Germinal center (tissue), 1 donor: ENCODE results near the gene DNM3.
A peak's percentile ranks its signal among the peaks of the same experiment; 100 is the strongest.

Experiments
- DNase-seq: peaks from one replicate; pipeline ENCODE4 v3.0.0; 2012; ENCODE audit warnings: mixed read lengths, low spot score

The DNM3 gene

DNA sequence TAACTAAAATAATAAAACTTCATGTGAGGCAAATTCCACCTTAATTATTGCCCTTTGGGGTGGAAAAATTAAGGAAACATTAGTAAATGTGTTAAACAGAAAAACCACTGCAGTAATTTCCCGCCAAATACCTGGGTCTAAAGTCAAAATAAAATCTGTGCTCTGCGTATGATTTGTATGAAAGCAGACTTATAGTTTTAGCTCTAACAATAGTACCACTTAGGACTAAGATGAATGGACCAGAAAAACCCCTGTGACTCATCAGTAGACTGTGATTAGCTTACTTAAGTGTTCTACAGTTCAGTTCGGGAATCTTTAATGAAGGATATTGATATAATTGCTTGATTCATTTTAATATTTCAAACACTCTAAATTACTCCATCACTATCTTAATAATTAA lies 555.9 kb downstream of the DNM3 start:
- no peak for DNase-seq

DNA sequence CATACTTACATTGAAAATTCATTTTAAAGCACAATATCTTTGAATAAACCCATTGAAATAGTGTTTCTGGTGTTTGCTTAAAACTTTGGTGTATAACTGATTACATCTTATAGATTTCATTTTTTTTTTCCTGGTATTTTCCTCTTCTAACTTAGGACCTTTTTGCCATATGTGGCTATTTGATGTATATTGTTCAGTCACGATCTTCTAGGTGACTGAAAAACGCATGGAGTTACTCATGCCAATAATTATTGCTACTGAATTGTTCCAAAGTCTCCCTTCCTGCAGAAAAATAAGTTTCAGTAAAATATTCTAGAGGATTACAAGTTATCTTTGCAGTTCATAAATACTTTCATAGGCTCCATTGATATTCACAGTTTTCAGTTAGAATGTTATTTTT lies 556.3 kb downstream of the DNM3 start:
- no peak for DNase-seq

DNA sequence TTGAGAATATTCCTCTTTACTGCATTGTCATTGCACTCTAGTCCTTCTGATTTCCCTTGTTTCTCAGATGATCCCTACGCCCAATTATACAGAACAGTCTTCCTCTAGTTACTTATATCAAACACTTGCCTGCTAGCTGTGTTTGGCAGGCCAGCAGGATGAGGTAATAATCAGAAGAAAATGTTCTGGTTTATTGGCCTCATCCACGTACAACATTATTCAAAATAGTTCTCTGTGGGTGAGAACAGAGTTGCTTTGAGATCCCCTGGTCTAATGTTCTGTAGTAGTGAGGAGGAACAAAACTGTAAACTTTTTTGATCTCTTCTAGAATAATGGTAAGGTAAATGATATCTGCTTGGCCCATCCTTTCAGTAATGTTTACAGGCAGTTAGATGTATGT lies 556.9 kb downstream of the DNM3 start:
- DNase-seq, result peak; percentile 13

DNA sequence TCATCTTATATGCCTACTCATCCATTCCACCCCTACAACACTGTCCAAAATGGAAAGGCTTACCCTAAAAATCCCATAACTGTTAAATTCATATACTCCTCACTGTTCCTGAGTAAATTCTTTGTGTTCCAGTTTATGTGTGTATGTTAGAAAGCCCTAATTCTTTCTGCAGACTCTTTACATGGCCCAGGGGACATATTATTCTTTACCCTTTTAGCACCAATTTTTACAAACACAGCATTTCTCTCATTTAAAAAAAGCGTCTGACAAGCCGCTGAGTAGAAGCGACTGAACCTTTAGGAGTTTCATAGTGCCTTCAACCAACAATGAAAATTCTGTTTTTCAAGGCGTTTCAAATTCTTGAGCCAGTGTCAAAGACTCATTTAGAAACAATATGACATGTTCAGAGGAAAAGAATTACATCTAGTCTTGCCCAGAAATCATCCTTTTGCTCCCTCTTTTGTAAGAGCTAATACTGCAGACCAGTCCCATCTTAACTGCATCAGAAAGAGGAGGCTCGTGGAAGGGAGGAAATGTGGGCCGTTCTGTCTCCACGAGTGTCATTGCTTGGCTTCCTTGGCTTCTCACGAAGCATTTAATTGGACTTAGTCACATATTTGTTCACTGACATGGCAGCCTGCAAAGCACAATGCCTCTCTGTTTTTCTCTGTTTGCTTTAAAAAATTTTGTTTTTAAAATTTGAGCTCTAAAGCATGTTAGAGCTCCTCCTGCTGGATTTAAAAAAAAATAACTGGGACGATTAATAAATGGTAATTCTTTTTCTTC lies 557.9 kb downstream of the DNM3 start:
- DNase-seq, result peak; percentile 26

DNA sequence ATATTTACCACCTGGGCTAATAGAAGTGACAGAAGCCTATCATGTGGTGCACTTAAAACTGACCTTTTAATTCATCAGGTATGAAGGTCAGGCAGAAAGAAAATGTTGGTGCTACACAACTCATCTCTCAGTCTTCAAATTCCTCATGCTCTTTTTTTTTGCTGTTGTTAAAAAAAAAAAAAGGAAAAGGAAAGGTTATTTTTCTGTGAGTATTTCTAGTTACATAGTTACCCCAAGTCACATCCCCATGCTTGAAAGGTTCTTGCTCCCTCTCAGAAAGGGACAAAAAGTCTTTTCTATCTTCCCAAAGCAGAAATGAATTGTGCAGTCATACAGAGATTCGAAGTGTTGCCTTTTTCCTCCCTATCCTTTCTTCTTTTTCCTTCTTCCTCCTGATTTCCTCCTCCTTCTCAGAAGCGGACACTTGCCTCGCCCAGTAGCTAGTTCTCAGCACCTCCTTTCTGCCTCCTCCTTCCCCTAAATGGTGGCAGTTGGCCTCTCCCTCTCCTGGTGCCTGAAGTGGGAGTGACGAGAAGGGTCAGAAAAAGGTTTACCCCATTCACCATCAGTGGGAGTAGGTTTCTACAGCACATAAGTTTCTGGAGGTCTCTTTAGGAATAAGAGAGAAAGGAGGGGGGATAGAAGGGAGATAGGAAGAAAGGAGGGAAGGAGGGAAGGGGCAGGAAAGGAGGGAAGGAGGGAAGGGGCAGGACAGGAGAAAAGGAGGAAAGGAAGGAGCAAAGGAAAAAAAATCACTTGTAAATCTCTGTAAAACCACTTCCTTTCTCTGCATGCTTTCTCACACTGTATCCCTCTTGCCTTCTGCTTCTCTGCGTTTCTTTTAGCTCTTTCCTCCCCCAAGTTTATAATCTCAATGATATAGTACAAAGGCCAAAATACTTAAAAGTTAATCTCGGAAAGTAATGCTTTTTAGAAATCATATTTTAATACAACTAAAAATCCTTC lies 558.7 kb downstream of the DNM3 start:
- no peak for DNase-seq

DNA sequence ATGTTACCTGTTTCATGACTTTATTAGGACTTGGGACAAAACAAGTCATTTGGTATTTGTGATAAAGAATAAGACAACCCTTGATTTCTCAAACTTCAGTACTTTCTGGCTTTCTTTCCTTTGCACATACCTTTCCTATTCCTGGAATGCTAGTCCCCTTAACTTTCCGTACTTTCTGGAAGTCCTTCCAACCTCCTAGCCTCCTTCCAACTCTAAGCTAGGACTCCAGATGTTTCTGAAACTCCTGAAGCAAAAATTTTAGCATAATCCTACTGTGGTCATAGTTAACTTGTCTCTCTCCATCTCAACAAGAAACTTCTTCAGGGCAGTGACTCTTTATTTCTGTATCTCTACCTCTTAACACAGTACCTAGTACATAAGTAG lies 559.4 kb downstream of the DNM3 start:
- no peak for DNase-seq

DNA sequence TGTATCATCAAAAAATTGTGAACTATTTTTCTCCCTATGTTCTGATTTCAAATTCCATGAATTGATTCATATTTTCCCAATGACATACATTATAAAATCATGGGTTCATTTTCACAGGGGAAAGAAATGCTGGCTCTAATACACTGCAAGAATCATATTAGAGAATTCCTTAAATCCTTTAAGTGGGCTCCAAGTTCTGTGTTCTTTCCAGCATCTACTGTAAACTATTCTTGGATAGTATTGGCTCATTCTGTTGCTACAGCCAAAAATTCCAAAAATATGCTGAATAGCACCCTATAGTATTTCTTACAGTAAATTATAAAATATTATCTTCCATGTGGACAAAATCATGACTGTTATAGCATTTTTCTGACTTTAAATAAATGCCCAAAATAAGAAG lies 560.2 kb downstream of the DNM3 start:
- no peak for DNase-seq

DNA sequence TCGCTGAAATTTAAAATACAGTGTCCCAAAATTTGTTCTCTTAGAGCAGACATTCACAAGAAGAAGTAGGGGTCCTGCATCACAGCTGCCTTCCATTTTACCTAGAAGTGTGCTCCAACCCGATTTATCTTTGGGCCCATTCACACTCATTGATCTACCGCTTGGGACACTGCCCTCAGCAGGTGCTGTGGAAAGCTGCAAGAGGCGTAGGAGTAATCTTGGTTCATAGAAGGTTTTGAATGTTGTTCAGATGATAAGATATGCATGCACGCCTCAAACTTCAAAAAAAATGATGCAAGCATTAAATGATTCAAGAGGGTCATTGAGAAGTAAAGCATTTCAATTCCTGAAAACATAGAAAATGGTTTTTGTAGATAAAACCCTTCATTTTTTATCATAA lies 560.6 kb downstream of the DNM3 start:
- DNase-seq, result no peak

DNA sequence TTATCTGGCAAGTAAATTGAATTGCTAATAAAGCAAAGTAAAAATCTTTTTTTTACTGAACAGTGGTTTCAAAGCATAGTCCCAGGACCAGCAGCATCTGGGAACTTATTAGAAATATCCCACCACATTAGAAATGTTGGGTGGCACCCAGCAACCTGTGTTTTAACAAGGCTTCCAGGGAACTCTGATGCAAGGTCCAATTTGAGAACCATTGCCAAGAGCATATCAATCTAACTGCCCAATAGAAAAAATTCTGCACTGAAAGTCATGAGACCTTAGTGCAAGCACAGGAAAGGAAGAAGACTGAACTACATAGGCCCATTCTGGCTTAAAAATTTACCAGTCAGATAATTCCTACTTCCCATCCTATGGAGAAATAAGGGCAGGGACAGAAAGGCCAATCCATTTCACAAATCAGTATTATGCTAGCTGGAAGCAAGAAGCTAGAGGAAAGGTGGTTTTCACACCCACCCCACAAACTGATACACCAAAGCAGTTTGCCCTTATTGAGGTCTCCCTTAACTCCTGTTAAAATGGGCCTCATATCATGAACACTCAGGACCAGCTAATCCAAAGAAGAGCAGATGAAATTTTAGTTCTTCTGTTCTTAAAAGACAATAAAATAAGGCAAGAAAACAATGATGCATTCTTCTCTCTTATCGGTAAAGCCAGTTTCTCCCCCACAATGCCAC lies 561.7 kb downstream of the DNM3 start:
- no peak for DNase-seq

DNA sequence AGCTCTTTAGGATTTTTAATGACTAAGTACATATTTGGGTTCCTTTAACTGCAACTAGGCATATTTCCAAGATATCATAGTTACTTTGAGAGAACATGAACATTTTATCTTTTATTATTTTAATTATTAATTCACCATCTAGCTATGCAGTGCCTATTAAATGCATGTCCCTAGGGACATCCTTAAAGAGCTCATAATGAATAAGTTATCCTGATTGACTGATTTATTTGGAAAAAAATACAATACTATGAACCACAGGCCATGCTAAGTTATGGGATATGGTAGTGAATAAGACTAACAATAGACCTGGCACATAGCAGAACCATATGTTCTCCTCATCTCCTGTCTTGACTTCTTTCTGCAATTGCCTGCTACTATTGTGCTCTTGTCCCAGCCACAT lies 562.8 kb downstream of the DNM3 start:
- no peak for DNase-seq

DNA sequence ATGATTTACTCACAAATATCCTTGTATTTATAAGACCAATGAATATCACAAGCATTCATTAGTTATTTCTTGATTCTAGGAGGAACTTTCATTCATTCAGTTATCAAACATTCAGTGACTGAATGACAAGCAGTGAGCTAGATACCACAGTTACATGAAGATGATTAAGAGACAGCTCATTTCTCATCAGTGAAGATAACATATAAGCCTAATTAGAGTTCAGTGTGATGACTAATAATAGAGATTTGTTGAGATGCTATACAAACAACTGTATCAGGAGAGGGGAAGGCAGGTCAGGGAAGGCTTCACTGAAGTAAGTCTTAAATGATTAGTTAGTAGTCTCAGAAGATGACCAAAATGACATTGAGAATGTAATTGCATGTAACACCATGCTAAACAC lies 564.6 kb downstream of the DNM3 start:
- DNase-seq, result no peak

DNA sequence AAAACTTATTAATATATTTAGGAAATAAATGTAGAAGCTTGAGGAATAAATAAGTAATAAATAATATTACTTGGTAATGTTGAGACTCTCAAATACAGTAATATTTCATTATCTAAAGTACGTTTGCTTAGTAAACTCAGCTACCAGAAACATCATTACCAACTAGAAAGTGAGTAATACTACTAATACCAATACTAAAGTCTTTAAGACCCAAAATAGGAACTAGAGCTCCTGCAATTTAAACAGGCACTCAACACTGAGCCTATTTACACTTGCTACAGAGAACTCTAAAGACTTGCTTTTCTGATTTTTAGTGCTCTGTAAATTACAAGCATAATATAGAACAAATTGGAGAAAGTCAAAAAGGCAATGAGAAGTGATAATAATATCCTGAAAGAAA lies 565.7 kb downstream of the DNM3 start:
- no peak for DNase-seq

DNA sequence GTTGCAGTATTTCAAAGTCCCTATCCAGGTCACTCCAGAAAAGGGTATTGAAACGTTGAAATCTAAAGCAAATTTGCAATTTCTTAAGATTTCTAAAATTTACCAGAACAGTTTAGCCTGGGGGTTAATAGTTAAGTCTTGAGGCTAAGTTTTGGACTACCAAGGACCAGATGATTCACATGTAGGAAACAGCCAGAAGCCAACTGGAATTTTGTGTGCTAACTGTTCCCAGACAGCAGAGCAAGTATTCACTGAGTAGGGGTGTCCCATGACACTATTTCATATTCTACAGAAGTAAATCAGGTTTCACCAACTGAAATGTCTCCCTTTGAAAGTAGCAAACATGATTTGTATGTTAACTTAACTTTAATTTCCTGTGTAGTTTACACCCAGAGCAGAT lies 567.7 kb downstream of the DNM3 start:
- no peak for DNase-seq

DNA sequence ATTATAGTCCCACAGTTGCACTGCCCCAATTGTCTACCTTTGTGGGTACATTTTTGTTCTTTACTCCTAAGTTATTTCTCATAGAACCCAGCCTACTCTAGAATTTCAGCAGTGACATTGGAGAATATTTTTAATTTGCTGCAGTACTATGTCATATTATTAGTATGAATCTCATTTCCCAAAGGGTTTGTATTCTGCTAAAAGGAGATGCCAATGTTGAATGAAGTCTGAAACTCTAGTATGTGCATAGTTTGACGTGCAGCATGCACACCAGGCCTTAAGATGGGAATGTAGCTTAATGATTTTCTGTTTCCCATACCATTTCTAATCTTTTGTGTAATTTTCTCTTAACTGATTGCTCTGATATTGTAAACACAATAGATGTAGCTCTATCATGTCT lies 568.7 kb downstream of the DNM3 start:
- no peak for DNase-seq

DNA sequence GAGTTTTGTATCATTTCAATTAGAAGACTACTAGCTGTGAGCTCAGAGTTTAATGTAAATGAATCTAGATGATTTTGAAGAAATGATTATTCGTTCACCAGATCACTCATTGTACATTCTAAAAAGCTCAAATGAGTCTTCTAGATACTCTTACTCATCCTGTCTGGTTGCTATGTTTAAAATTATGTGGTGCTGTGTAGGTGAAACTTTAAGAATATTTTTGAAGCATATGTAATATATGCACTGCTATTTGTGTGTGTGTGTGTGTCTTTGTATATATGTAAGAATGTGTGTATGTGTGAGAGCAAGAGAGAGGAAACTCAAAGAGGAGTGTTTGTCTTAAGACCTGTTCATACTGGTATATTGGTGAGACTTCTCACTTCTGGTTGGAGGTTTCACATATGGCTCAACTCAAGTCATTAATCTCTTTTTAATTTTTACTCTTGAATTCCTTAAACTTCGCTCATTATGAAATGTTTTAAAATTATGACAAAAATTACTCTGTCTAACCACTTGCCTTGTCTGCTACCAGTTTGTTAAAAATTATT lies 570.6 kb downstream of the DNM3 start:
- no peak for DNase-seq

DNA sequence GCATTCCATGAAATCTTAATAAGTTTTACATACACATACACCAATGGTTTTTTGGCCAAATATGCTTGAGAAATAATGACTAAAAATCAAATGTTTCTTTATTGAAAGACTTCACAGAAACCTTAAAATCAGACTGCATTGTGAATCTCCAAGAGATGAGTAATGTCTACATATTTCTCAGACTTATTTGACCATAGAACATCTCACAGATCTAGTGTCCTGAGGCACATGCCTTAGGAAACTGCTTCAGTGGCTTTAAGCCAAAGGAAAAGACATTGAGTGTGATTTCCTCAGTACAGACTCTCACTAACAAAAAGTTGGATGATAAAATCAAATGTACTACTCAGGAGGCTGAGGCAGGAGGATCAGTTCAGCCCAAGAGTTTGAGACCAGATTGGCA lies 573.0 kb downstream of the DNM3 start:
- DNase-seq, result no peak

DNA sequence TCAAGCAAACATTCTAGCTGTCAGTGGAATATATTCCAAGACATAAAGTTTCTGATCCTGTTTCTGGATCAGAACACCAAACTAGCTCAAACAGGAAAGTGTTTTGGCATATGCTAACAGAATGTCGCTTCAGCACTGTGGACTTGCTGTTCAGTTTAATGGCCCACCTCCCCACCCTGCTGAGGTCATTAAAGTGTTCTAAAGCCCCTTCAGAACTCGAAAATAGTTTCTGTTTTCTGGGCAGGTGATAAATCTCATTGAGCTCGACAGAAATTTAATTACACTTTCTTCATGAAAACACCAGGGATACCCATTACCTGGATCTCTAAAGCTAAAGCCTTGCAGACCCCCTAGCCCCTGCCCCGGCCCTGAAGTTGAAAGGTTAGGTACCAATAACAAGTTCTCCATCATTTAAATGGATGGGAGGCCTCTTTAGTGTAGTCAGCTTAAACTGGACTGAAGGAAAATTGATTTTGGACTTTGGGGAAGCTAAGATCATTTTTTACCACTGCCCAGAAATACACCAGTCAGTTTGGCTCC lies 575.3 kb downstream of the DNM3 start:
- DNase-seq, result no peak

DNA sequence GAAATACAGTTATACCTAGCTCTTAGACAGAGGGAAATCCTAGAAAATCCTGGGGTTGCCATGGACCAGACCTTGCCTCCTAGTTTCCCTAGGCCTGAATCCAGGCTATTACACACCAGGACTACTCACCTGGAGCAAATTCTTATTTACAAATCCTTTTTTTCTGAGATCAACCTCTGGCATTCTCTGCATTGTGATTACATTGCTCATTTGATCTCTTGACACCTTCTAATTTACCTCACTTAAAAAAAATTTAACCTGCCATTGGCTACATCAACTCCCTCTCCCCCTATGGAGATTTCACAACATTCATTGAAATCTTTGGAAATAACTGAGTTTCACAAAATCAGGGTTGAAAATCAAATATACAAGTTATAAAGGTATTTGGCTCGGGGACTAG lies 576.3 kb downstream of the DNM3 start:
- no peak for DNase-seq

DNA sequence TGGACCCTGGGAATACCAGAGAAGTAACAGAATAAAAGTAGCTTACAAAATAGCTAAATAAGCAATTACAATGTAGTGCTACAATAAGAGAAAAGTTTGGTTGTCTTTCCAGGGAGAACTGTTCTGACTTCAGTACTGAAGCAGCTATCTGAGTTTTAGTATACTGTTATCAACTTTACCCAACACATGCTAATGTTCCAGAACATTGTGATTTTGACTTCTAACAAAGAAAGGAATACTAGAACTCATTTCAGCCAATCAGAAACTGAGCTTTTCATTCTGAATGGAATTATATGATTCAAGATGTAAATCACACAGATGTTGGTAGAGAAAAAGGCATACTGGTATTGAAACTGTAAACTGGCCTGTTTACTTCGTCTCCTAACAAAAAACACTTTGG lies 579.1 kb downstream of the DNM3 start, which contains the start of gene C1orf105:
C1orf105 (plus strand) TSS at position 301 of the 400 bp plus-strand sequence. CDS start 201 bp downstream, outside the sequence.
- DNase-seq, result no peak

DNA sequence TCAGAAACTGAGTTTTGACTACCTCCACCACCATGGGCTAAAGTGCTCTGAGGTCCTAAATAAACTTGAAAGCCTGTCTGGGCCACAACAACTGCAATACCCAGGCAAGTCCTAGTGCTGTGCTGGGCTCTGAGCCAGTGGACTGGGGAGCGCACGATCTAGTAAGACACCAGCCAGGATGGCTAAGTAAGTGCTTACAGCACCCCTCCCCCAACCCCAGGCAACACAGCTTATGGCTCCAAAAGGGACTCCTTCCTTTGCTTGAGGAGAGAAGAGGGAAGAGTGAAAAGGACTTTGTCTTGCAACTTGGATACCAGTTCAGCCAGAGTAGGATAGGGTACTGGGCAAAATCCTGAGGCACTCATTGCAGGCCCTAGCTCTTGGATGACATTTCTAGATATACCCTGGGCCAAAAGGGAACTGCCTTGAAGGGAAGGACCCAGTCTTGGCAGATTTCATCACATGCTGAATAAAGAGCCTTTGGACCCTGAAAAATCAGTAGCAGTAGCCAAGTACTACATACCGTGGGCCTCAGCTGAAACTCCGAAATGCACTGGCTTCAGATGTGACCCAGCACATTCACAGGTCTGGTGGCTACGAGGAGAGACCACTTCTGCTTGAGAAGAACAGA lies 580.8 kb downstream of the DNM3 start:
- no peak for DNase-seq

DNA sequence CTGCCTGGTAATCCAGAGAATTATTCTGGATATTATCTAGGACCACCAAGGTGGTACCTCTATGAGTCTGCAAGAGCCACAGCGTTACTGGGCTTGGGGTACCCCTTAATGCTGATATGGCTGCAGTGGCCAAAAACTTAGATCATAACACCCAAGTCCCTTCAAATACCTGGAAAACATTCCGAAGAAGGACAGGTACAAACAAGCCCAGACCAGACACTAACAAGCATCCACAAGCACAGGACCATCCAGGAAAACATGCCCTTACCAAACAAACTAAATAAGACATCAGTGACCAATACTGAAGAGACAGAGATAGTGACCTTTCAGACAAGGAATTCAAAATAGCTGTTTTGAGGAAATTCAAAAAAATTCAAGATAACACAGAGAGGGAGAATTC lies 582.0 kb downstream of the DNM3 start:
- DNase-seq, result no peak

DNA sequence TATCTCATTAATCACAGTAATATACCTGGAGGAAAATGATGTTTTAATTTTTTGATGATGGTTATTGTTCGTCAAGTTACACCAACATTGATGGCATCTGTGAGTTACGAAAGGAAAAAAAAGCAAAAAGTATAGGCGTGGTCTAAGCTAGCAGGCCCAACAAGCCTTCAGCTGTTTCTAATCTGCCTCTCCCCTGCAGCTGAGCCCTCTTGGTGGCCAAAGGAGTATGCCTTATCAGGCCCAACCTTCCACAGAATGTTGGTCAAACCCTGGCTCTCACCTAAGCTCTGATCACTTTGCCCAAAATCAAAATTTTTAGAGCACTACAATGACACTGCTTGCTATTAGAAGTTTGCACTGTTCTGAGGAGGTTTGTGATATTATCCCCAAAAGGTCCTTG lies 584.0 kb downstream of the DNM3 start:
- no peak for DNase-seq
